HEK293 (cell line): ENCODE data around the gene ZNF284.

Experiments
- EGR2 ChIP-seq: fragments of 450-650 bp; formaldehyde crosslinking; IDR thresholded peaks from 2 replicates; pipeline ENCODE4 v1.5.1; 2016; ENCODE audit warnings: low read depth, missing biosample characterization, missing genetic modification characterization
- GLIS1 ChIP-seq: fragments of 450-650 bp; formaldehyde crosslinking; IDR thresholded peaks from 2 replicates; pipeline ENCODE4 v1.5.1; 2016; ENCODE audit warnings: missing biosample characterization, missing genetic modification characterization
- HOXD13 ChIP-seq: sonication (generic); formaldehyde crosslinking; IDR thresholded peaks from 2 replicates; pipeline ENCODE4 v1.8.0; 2022; ENCODE audit warnings: missing genetic modification reagents, borderline replicate concordance
- MYNN ChIP-seq: fragments of 450-650 bp; formaldehyde crosslinking; IDR thresholded peaks from 2 replicates; pipeline ENCODE4 v1.5.1; 2016; ENCODE audit warnings: missing biosample characterization, missing genetic modification characterization, borderline replicate concordance
- RBAK ChIP-seq: fragments of 450-650 bp; formaldehyde crosslinking; IDR thresholded peaks from 2 replicates; pipeline ENCODE4 v1.5.1; 2016; ENCODE audit warnings: missing biosample characterization, missing genetic modification characterization
- TCF7L2 ChIP-seq: IDR thresholded peaks from 2 replicates; pipeline ENCODE4 v1.6.1; 2011; ENCODE audit warnings: low read depth, mild to moderate bottlenecking, inconsistent platforms, low read length, moderate library complexity, borderline replicate concordance
- WT1 ChIP-seq: fragments of 450-650 bp; formaldehyde crosslinking; IDR thresholded peaks from 2 replicates; pipeline ENCODE4 v1.5.1; 2016; ENCODE audit warnings: missing biosample characterization, missing genetic modification characterization
- ZBTB1 ChIP-seq: fragments of 450-650 bp; formaldehyde crosslinking; IDR thresholded peaks from 2 replicates; pipeline ENCODE4 v1.5.1; 2016; ENCODE audit warnings: missing biosample characterization, missing genetic modification characterization
- ZBTB7A ChIP-seq: fragments of 450-650 bp; formaldehyde crosslinking; IDR thresholded peaks from 2 replicates; pipeline ENCODE4 v1.5.1; 2016; ENCODE audit warnings: low read depth, missing biosample characterization, missing genetic modification characterization
- ZFP37 ChIP-seq: fragments of 450-650 bp; formaldehyde crosslinking; IDR thresholded peaks from 2 replicates; pipeline ENCODE4 v1.5.1; 2016; ENCODE audit warnings: missing biosample characterization, missing genetic modification characterization
- ZFP41 ChIP-seq: fragments of 450-650 bp; formaldehyde crosslinking; IDR thresholded peaks from 2 replicates; pipeline ENCODE4 v1.5.1; 2016; ENCODE audit warnings: missing biosample characterization, missing genetic modification characterization, borderline replicate concordance
- ZNF121 ChIP-seq: fragments of 450-650 bp; formaldehyde crosslinking; IDR thresholded peaks from 2 replicates; pipeline ENCODE4 v1.5.1; 2016; ENCODE audit warnings: missing biosample characterization, missing genetic modification characterization
- ZNF157 ChIP-seq: fragments of 450-650 bp; formaldehyde crosslinking; IDR thresholded peaks from 2 replicates; pipeline ENCODE4 v1.5.1; 2016; ENCODE audit warnings: missing biosample characterization, missing genetic modification characterization
- ZNF184 ChIP-seq: fragments of 450-650 bp; IDR thresholded peaks from 2 replicates; pipeline ENCODE4 v1.5.1; 2018; ENCODE audit warnings: missing biosample characterization, mild to moderate bottlenecking, missing genetic modification characterization
- ZNF2 ChIP-seq: fragments of 450-650 bp; formaldehyde crosslinking; IDR thresholded peaks from 2 replicates; pipeline ENCODE4 v1.5.1; 2016; ENCODE audit warnings: missing biosample characterization, missing genetic modification characterization
- ZNF239 ChIP-seq: fragments of 450-650 bp; formaldehyde crosslinking; IDR thresholded peaks from 2 replicates; pipeline ENCODE4 v1.5.1; 2016; ENCODE audit warnings: missing biosample characterization, missing genetic modification characterization
- ZNF302 ChIP-seq: fragments of 450-650 bp; formaldehyde crosslinking; IDR thresholded peaks from 2 replicates; pipeline ENCODE4 v1.5.1; 2016; ENCODE audit warnings: missing biosample characterization, missing genetic modification characterization, low read depth
- ZNF473 ChIP-seq: fragments of 450-650 bp; formaldehyde crosslinking; IDR thresholded peaks from 2 replicates; pipeline ENCODE4 v1.5.1; 2017; ENCODE audit warnings: missing biosample characterization, missing genetic modification characterization
- ZNF501 ChIP-seq: fragments of 450-650 bp; formaldehyde crosslinking; IDR thresholded peaks from 2 replicates; pipeline ENCODE4 v1.5.1; 2016; ENCODE audit warnings: missing biosample characterization, missing genetic modification characterization
- ZNF544 ChIP-seq: fragments of 450-650 bp; formaldehyde crosslinking; IDR thresholded peaks from 2 replicates; pipeline ENCODE4 v1.5.0; 2017; ENCODE audit warnings: missing biosample characterization, missing genetic modification characterization
- ZNF791 ChIP-seq: fragments of 450-650 bp; formaldehyde crosslinking; IDR thresholded peaks from 2 replicates; pipeline ENCODE4 v1.5.1; 2016; ENCODE audit warnings: missing biosample characterization, missing genetic modification characterization
- ZNF830 ChIP-seq: fragments of 450-650 bp; IDR thresholded peaks from 2 replicates; pipeline ENCODE4 v1.5.0; 2018; ENCODE audit warnings: missing biosample characterization, missing genetic modification characterization, low read depth, mild to moderate bottlenecking, moderate library complexity
- ZNF837 ChIP-seq: fragments of 450-650 bp; formaldehyde crosslinking; IDR thresholded peaks from 2 replicates; pipeline ENCODE4 v1.5.1; 2016; ENCODE audit warnings: missing biosample characterization, missing genetic modification characterization
- ZNF843 ChIP-seq: fragments of 450-650 bp; formaldehyde crosslinking; IDR thresholded peaks from 2 replicates; pipeline ENCODE4 v1.5.1; 2016; ENCODE audit warnings: missing biosample characterization, missing genetic modification characterization
- ZXDB ChIP-seq: fragments of 450-650 bp; formaldehyde crosslinking; IDR thresholded peaks from 2 replicates; pipeline ENCODE4 v1.5.1; 2016; ENCODE audit warnings: missing biosample characterization, missing genetic modification characterization
- TF ChIP-seq, protein P1 (sequence below): fragments of 450-650 bp; IDR thresholded peaks from 2 replicates; pipeline ENCODE4 v1.5.1; 2018; ENCODE audit warnings: missing biosample characterization, missing genetic modification characterization
- TF ChIP-seq, protein P2 (sequence below): fragments of 450-650 bp; formaldehyde crosslinking; IDR thresholded peaks from 2 replicates; pipeline ENCODE4 v1.5.1; 2016; ENCODE audit warnings: missing biosample characterization, missing genetic modification characterization
- TF ChIP-seq, protein P3 (sequence below): fragments of 450-650 bp; formaldehyde crosslinking; IDR thresholded peaks from 2 replicates; pipeline ENCODE4 v1.5.1; 2017; ENCODE audit warnings: missing biosample characterization, missing genetic modification characterization
- TF ChIP-seq, protein P4 (sequence below): fragments of 450-650 bp; formaldehyde crosslinking; IDR thresholded peaks from 2 replicates; pipeline ENCODE4 v1.5.1; 2016; ENCODE audit warnings: missing biosample characterization, missing genetic modification characterization
- TF ChIP-seq, protein P5 (sequence below): fragments of 450-650 bp; formaldehyde crosslinking; conservative IDR thresholded peaks from 2 replicates; pipeline ENCODE4 v1.5.1; 2016; ENCODE audit warnings: low read depth, missing biosample characterization, missing genetic modification characterization
- TF ChIP-seq, protein P6 (sequence below): fragments of 450-650 bp; IDR thresholded peaks from 2 replicates; pipeline ENCODE4 v1.5.1; 2018; ENCODE audit warnings: missing biosample characterization, mild to moderate bottlenecking, missing genetic modification characterization

The ZNF284 gene

DNA sequence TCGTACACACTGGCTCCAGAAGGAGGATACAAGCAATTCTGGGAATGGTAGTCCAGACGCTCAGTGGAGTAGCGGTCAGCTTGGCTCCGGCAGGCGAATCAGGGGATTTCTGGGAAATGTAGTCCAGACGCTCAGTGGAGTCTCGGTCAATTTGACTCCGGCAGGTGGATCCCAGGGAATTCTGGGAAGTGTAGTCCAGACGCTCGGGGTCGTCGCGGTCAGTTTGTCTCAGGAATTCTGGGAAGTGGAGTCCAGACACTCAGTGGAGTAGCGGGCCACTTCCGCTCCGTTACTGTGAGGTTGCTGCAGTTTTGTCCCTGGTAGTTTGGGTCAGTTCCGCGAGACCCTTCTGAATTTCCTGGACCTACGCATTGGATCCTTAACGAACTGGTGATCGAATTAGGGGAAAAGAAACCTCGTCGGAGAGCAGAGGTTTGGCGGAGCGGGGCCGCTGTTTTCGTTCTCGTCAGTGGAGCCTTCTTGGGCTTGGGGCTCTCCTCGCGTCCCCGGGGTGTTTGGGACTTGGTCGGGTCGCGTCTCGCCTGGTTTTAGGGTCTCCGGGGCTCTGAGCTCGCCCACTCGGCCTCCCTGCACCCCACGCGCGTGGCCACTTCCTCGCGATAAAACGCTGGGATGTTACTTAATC is 41.3 kb downstream of the ZNF284 start, which contains the start of gene ZNF225 (continued):
- TF ChIP-seq HOXD13 (CRISPR knock-in tag) (no peak), EGR2 (tag by site-specific recombination) (peak; percentile 61), RBAK (no peak), ZNF2 (tag by site-specific recombination) (peak; percentile 97), ZNF239 (tag by site-specific recombination) (no peak), WT1 (tag by site-specific recombination) (peak; percentile 41; the same call in 1 of the 2 replicates), ZXDB (tag by site-specific recombination) (peak; percentile 98), ZBTB7A (tag by site-specific recombination) (peak; percentile 95), ZNF121 (tag by site-specific recombination) (peak; percentile 99), ZNF302 (no peak), ZNF843 (0 out of 2 replicates have a peak, but pooled peaks have one; percentile 23), ZNF501 (0 out of 2 replicates have a peak, but pooled peaks have one; percentile 34), MYNN (tag by site-specific recombination) (no peak), ZNF837 (tag by site-specific recombination) (no peak), ZNF791 (tag by site-specific recombination) (no peak), GLIS1 (peak; percentile 76; the same call in 1 of the 2 replicates), ZBTB1 (tag by site-specific recombination) (no peak), ZFP41 (tag by site-specific recombination) (no peak), ZNF184 (tag by site-specific recombination) (no peak), ZNF473 (tag by site-specific recombination) (no peak), ZFP37 (tag by site-specific recombination) (peak; percentile 65; the same call in 1 of the 2 replicates), ZNF157 (tag by site-specific recombination) (no peak), ZNF830 (tag by site-specific recombination) (no peak), ZNF544 (tag by site-specific recombination) (no peak), TCF7L2 (no peak)
- TF ChIP-seq, protein P1, sequence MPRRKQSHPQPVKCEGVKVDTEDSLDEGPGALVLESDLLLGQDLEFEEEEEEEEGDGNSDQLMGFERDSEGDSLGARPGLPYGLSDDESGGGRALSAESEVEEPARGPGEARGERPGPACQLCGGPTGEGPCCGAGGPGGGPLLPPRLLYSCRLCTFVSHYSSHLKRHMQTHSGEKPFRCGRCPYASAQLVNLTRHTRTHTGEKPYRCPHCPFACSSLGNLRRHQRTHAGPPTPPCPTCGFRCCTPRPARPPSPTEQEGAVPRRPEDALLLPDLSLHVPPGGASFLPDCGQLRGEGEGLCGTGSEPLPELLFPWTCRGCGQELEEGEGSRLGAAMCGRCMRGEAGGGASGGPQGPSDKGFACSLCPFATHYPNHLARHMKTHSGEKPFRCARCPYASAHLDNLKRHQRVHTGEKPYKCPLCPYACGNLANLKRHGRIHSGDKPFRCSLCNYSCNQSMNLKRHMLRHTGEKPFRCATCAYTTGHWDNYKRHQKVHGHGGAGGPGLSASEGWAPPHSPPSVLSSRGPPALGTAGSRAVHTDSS (tag by site-specific recombination), result no peak
- TF ChIP-seq, protein P2, sequence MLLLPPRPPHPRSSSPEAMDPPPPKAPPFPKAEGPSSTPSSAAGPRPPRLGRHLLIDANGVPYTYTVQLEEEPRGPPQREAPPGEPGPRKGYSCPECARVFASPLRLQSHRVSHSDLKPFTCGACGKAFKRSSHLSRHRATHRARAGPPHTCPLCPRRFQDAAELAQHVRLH (tag by site-specific recombination), result peak; percentile 98
- TF ChIP-seq, protein P3, sequence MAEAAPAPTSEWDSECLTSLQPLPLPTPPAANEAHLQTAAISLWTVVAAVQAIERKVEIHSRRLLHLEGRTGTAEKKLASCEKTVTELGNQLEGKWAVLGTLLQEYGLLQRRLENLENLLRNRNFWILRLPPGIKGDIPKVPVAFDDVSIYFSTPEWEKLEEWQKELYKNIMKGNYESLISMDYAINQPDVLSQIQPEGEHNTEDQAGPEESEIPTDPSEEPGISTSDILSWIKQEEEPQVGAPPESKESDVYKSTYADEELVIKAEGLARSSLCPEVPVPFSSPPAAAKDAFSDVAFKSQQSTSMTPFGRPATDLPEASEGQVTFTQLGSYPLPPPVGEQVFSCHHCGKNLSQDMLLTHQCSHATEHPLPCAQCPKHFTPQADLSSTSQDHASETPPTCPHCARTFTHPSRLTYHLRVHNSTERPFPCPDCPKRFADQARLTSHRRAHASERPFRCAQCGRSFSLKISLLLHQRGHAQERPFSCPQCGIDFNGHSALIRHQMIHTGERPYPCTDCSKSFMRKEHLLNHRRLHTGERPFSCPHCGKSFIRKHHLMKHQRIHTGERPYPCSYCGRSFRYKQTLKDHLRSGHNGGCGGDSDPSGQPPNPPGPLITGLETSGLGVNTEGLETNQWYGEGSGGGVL (tag by site-specific recombination), result no peak
- TF ChIP-seq, protein P4, sequence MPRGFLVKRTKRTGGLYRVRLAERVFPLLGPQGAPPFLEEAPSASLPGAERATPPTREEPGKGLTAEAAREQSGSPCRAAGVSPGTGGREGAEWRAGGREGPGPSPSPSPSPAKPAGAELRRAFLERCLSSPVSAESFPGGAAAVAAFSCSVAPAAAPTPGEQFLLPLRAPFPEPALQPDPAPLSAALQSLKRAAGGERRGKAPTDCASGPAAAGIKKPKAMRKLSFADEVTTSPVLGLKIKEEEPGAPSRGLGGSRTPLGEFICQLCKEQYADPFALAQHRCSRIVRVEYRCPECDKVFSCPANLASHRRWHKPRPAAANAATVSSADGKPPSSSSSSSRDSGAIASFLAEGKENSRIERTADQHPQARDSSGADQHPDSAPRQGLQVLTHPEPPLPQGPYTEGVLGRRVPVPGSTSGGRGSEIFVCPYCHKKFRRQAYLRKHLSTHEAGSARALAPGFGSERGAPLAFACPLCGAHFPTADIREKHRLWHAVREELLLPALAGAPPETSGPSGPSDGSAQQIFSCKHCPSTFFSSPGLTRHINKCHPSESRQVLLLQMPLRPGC (tag by site-specific recombination), result 0 out of 2 replicates have a peak, but pooled peaks have one; percentile 30
- TF ChIP-seq, protein P5, sequence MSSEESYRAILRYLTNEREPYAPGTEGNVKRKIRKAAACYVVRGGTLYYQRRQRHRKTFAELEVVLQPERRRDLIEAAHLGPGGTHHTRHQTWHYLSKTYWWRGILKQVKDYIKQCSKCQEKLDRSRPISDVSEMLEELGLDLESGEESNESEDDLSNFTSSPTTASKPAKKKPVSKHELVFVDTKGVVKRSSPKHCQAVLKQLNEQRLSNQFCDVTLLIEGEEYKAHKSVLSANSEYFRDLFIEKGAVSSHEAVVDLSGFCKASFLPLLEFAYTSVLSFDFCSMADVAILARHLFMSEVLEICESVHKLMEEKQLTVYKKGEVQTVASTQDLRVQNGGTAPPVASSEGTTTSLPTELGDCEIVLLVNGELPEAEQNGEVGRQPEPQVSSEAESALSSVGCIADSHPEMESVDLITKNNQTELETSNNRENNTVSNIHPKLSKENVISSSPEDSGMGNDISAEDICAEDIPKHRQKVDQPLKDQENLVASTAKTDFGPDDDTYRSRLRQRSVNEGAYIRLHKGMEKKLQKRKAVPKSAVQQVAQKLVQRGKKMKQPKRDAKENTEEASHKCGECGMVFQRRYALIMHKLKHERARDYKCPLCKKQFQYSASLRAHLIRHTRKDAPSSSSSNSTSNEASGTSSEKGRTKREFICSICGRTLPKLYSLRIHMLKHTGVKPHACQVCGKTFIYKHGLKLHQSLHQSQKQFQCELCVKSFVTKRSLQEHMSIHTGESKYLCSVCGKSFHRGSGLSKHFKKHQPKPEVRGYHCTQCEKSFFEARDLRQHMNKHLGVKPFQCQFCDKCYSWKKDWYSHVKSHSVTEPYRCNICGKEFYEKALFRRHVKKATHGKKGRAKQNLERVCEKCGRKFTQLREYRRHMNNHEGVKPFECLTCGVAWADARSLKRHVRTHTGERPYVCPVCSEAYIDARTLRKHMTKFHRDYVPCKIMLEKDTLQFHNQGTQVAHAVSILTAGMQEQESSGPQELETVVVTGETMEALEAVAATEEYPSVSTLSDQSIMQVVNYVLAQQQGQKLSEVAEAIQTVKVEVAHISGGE (tag by site-specific recombination), result peak; percentile 98
- TF ChIP-seq, protein P6, sequence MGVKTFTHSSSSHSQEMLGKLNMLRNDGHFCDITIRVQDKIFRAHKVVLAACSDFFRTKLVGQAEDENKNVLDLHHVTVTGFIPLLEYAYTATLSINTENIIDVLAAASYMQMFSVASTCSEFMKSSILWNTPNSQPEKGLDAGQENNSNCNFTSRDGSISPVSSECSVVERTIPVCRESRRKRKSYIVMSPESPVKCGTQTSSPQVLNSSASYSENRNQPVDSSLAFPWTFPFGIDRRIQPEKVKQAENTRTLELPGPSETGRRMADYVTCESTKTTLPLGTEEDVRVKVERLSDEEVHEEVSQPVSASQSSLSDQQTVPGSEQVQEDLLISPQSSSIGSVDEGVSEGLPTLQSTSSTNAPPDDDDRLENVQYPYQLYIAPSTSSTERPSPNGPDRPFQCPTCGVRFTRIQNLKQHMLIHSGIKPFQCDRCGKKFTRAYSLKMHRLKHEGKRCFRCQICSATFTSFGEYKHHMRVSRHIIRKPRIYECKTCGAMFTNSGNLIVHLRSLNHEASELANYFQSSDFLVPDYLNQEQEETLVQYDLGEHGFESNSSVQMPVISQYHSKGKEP, result peak; percentile 80
